Neuron (in vitro differentiated cells): ENCODE data around the gene PDPN.

ENCODE experiments used
- H2AFZ ChIP-seq: one replicate; pipeline ENCODE4 v1.6.1; 2013; ENCODE audit warnings: low read depth, mild to moderate bottlenecking, inconsistent platforms, low read length, moderate library complexity
- H3K27me3 ChIP-seq: one replicate; pipeline ENCODE4 v1.6.1; 2013; ENCODE audit warnings: low read length; ENCODE audit not compliant: insufficient read depth
- H3K36me3 ChIP-seq: one replicate; pipeline ENCODE4 v1.6.1; 2013; ENCODE audit warnings: low read length; ENCODE audit not compliant: insufficient read depth
- H3K4me1 ChIP-seq: one replicate; pipeline ENCODE4 v1.6.1; 2013; ENCODE audit warnings: low read length; ENCODE audit not compliant: insufficient read depth
- H3K4me3 ChIP-seq: 2 replicates; pipeline ENCODE4 v1.5.1; 2013; ENCODE audit warnings: mild to moderate bottlenecking, low read length, moderate library complexity
- H3K9me3 ChIP-seq: one replicate; pipeline ENCODE4 v1.6.1; 2013; ENCODE audit warnings: low read length

The PDPN gene

DNA sequence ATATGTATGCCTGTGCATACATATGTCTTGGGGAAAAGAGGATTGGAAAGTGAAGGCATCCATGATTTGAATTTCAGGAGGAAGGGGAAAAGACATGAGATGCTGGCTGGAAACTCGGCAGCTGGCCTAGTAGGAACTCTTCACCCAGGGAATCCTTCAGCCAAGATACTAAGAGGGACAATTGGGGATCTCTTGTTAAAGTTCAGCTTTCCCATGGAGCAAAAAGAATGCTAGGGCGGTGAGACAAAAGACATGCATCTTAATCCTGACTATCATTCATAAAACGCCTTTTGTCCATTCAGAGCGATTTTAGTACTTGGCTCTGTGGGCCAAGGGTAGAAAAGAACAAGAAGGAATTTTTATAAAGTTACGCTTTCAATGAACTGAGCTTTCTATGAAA lies 20.5 kb downstream of the PDPN start:
- Histone ChIP-seq H3K27me3 (no peaks in the 10 kb centered on the region), H3K4me1 (peaks cover 15% of the 10 kb centered on the region), H3K4me3 (no peak overlapping the region), H3K36me3 (peaks cover 40% of the 10 kb centered on the region), H3K9me3 (peaks cover 2% of the 10 kb centered on the region), H2AFZ (no peak overlapping the region)

GRCh38 chr1:13604721-13605120 lies 21.1 kb downstream of the PDPN start:
- H2AFZ ChIP-seq: no peak overlapping the region

GRCh38 chr1:13605159-13605558 lies 21.5 kb downstream of the PDPN start:
- H3K27me3 ChIP-seq: no peaks in the 10 kb centered on the region
- no peak overlapping the region for H3K4me3 ChIP-seq
- H2AFZ ChIP-seq: no peak overlapping the region
- H3K9me3 ChIP-seq: peaks cover 2% of the 10 kb centered on the region
- H3K4me1 ChIP-seq: peaks cover 15% of the 10 kb centered on the region
- H3K36me3 ChIP-seq: peaks cover 42% of the 10 kb centered on the region

More at GRCh38 chr1:13604721-13605120, 21.1 kb downstream of the PDPN start:
- no peaks in the 10 kb centered on the region for H3K27me3 ChIP-seq
- H3K36me3 ChIP-seq: peaks cover 43% of the 10 kb centered on the region
- no peak overlapping the region for H3K4me3 ChIP-seq
- H3K4me1 ChIP-seq: peaks cover 15% of the 10 kb centered on the region
- H3K9me3 ChIP-seq: peaks cover 2% of the 10 kb centered on the region

GRCh38 chr1:13607002-13607401 lies 23.4 kb downstream of the PDPN start:
- Histone ChIP-seq H3K4me3 (no peak overlapping the region), H2AFZ (no peak overlapping the region), H3K9me3 (peaks cover 2% of the 10 kb centered on the region), H3K36me3 (peaks cover 48% of the 10 kb centered on the region), H3K4me1 (peaks cover 15% of the 10 kb centered on the region), H3K27me3 (no peaks in the 10 kb centered on the region)

- Histone ChIP-seq H3K27me3 (no peaks in the 10 kb centered on the region), H2AFZ (no peak overlapping the region), H3K9me3 (no peaks in the 10 kb centered on the region), H3K36me3 (peaks cover 63% of the 10 kb centered on the region), H3K4me3 (no peak overlapping the region), H3K4me1 (peaks cover 12% of the 10 kb centered on the region)
These were observed 32.6 kb downstream of the PDPN start for GRCh38 chr1:13616234-13616633.

DNA sequence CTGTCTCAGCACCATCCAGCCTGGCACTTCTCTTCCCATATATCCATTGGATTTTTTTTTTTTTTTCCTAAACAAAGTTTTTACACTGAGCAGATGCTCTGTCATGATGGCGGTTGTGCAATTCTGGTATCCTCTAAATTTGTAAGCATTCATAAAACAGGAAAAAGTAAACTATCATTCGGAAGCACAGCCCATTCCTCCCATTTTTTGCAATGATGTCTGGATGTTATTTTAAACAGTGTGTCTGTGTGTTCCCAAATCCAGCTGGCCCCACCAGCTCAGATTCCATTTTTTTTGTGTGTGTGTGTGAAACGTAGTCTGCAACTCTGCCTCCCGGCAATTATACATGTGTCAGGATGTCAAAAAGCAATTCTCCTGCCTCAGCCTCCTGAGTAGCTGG lies 33.5 kb downstream of the PDPN start:
- H3K27me3 ChIP-seq: no peaks in the 10 kb centered on the region
- no peaks in the 10 kb centered on the region for H3K9me3 ChIP-seq
- H2AFZ ChIP-seq: no peak overlapping the region
- H3K4me3 ChIP-seq: no peak overlapping the region
- peaks cover 12% of the 10 kb centered on the region for H3K4me1 ChIP-seq
- peaks cover 54% of the 10 kb centered on the region for H3K36me3 ChIP-seq

DNA sequence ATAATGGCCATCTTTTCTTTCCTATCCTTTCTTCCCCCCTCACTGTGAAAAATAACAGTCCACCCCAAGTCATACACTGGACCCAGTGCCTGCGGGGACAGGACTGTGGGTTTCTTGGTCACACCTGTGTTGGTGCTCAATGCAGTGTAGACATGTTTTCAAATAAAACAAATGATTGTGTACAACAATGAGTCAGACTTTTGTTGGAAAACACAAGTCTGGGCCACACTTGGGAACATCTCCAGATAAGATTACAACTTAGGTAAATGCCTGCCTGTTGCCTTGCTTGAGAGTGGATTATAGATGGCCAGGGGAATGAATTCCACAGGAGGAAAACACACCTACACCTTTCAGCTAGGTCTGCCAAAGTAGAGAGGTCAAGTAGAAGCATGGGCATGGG lies 34.1 kb downstream of the PDPN start:
- peaks cover 48% of the 10 kb centered on the region for H3K36me3 ChIP-seq
- peaks cover 12% of the 10 kb centered on the region for H3K4me1 ChIP-seq
- no peaks in the 10 kb centered on the region for H3K27me3 ChIP-seq
- H2AFZ ChIP-seq: no peak overlapping the region
- no peaks in the 10 kb centered on the region for H3K9me3 ChIP-seq
- H3K4me3 ChIP-seq: no peak overlapping the region

- Histone ChIP-seq H2AFZ (no peak overlapping the region), H3K4me3 (no peak overlapping the region), H3K27me3 (no peaks in the 10 kb centered on the region), H3K36me3 (peaks cover 44% of the 10 kb centered on the region), H3K9me3 (no peaks in the 10 kb centered on the region), H3K4me1 (peaks cover 12% of the 10 kb centered on the region)
These were observed 34.9 kb downstream of the PDPN start for GRCh38 chr1:13618483-13618882.

- H3K36me3 ChIP-seq: peaks cover 32% of the 10 kb centered on the region
- H2AFZ ChIP-seq: no peak overlapping the region
- no peaks in the 10 kb centered on the region for H3K27me3 ChIP-seq
- H3K4me3 ChIP-seq: no peak overlapping the region
- peaks cover 2% of the 10 kb centered on the region for H3K9me3 ChIP-seq
- H3K4me1 ChIP-seq: peaks cover 12% of the 10 kb centered on the region
These were observed 36.3 kb downstream of the PDPN start for GRCh38 chr1:13619909-13620308.

GRCh38 chr1:13620825-13621224 lies 37.2 kb downstream of the PDPN start:
- peaks cover 12% of the 10 kb centered on the region for H3K4me1 ChIP-seq
- H3K36me3 ChIP-seq: peaks cover 22% of the 10 kb centered on the region
- H3K9me3 ChIP-seq: peaks cover 2% of the 10 kb centered on the region
- H2AFZ ChIP-seq: no peak overlapping the region
- no peak overlapping the region for H3K4me3 ChIP-seq
- H3K27me3 ChIP-seq: no peaks in the 10 kb centered on the region

DNA sequence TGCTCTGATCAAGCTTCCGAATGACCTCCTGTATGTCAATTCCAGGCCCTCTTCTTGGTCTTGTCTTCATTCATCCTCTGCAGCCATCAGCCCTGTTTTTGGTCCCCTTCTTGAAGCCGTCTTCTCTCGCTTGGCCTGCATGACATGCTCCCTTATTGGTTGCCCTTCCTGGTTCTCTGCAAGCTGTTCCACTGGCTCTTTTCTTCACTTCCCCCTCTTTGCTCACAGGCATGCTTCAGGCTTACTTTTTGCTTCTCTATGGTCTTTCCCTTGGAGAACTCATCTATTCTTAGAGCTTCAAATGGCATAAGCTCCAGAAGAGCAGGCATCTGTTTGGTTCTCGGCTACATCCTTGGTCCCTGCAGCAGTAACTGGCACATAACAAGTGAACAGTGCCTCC lies 38.8 kb downstream of the PDPN start:
- H3K4me3 ChIP-seq: no peak overlapping the region
- peaks cover 12% of the 10 kb centered on the region for H3K4me1 ChIP-seq
- peaks cover 2% of the 10 kb centered on the region for H3K9me3 ChIP-seq
- no peak overlapping the region for H2AFZ ChIP-seq
- no peaks in the 10 kb centered on the region for H3K27me3 ChIP-seq
- peaks cover 6% of the 10 kb centered on the region for H3K36me3 ChIP-seq

DNA sequence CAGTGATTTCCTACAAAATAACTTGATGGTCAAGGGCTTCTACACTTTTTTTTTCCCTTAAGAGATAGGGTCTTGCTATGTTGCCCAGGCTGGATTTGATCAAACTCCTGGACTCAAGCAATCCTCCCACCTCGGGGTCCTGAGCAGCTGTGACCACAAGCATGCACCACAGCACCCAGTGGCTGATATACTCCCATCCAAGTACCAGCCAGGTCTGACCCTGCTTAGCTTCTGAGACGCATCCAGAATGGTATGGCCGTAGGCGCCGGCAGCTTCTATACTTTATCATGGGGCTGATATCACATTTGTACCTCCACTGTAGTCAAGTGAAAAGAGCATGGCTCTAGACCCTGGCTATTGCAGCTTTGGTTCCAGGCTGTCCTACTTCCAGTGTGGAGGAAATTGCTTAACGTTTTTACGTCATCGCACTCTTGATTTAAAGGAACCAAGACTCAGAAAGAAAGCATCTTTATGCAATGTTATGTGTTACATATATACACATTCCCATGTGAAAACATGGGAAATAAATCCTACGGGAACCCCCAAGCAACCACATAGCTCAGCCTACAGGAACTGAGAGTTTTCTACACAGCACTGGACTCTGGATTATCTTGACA lies 39.5 kb downstream of the PDPN start:
- H3K9me3 ChIP-seq: peaks cover 4% of the 10 kb centered on the region
- H3K27me3 ChIP-seq: no peaks in the 10 kb centered on the region
- no peak overlapping the region for H2AFZ ChIP-seq
- no peak overlapping the region for H3K4me3 ChIP-seq
- H3K4me1 ChIP-seq: peaks cover 12% of the 10 kb centered on the region
- no peaks in the 10 kb centered on the region for H3K36me3 ChIP-seq

DNA sequence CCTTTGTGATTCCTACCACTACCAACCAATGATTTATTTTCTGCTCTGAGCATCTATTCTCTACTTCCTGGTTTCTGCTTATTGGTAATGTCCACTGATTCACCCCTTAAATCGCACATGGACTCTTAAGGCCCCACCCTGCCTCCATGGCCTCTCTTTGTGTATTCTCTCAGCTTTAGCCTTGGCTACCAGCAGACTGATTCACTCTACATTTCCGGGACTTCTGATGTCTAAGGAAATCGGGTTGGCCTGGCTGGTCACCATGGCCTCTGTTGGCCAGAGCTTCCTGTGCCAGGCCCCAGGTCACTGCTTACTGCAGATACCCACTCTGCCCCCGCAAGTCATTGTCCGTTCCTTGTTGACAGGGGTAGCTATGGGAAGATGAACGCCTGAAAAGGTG lies 40.9 kb downstream of the PDPN start:
- peaks cover 6% of the 10 kb centered on the region for H3K9me3 ChIP-seq

GRCh38 chr1:13627127-13627526 lies 43.5 kb downstream of the PDPN start:
- Histone ChIP-seq H3K27me3 (no peaks in the 10 kb centered on the region), H3K9me3 (peaks cover 6% of the 10 kb centered on the region), H3K36me3 (no peaks in the 10 kb centered on the region), H3K4me3 (no peak overlapping the region), H2AFZ (no peak overlapping the region), H3K4me1 (no peaks in the 10 kb centered on the region)

More for the DNA sequence above, 40.9 kb downstream of the PDPN start:
- Histone ChIP-seq H3K27me3 (no peaks in the 10 kb centered on the region), H3K4me1 (peaks cover 5% of the 10 kb centered on the region), H3K36me3 (no peaks in the 10 kb centered on the region), H3K4me3 (no peak overlapping the region), H2AFZ (no peak overlapping the region)
